ENCODE results near the gene MN1. TPM values are rescaled to one million over a fixed set of nuclear protein-coding genes. Genes with fewer than 3 reads are reported as not detected.

Gene MN1
- total and polyA plus RNA-seq, 2 of the 4 experiments (the other 2 are of a cell fraction), result 0.36 to 1.3 TPM

- H3K56ac ChIP-seq (ENCODE audit: extremely low read depth, insufficient read depth, low read length), result no peak overlapping the region
- TF ChIP-seq NFE2L2 (IDR thresholded peaks at IDR 0.05; ENCODE audit: low read depth, low read length), result no peak
- no peak for TF ChIP-seq CEBPB (IDR thresholded peaks at IDR 0.05; ENCODE audit: low read depth, low read length)
- no peak for TF ChIP-seq RCOR1 (IDR thresholded peaks at IDR 0.05; ENCODE audit: insufficient replicate concordance, low read length)
- TF ChIP-seq FOS (IDR thresholded peaks at IDR 0.05; ENCODE audit: low read depth, low read length), result no peak
- no peak for TF ChIP-seq BHLHE40 (IDR thresholded peaks at IDR 0.05; ENCODE audit: low read depth, low read length)
- TF ChIP-seq POLR2A (IDR thresholded peaks at IDR 0.05; ENCODE audit: low read depth, low read length), result no peak
- no peak for TF ChIP-seq MAZ (IDR thresholded peaks at IDR 0.05; ENCODE audit: borderline replicate concordance, low read depth, low read length)
- no peak overlapping the region for H4K5ac ChIP-seq (ENCODE audit: low read depth, low read length)
- no peak overlapping the region for H2BK120ac ChIP-seq (ENCODE audit: low read depth, low read length)
- in situ Hi-C loops (cut with MboI; ENCODE audit: low sequenced_read_pairs), result no loop called here
- no peak overlapping the region for H3K4me3 ChIP-seq (ENCODE audit: insufficient read depth, low read depth, low read length)
- no peaks in the 10 kb centered on the region for H3K9me3 ChIP-seq (ENCODE audit: control insufficient read depth, insufficient read depth, low read length)
- peaks cover 3% of the 10 kb centered on the region; the same call in 1 of the 2 replicates for H3K9me1 ChIP-seq (ENCODE audit: insufficient read depth, low read length)
- no peak overlapping the region for H3K9ac ChIP-seq (ENCODE audit: low read depth, low read length)
- H2BK5ac ChIP-seq (ENCODE audit: low read depth, low read length, poor library complexity, severe bottlenecking), result no peak overlapping the region
- H2AK9ac ChIP-seq (replicated peaks; ENCODE audit: low read depth, low read length, poor library complexity), result no peak overlapping the region
- H3K18ac ChIP-seq (ENCODE audit: low read depth, low read length), result no peak overlapping the region
- no peaks in the 10 kb centered on the region for H3K27me3 ChIP-seq (ENCODE audit: control insufficient read depth, insufficient read depth, low read length)
- H3K79me1 ChIP-seq (ENCODE audit: low read depth in 1 of 2, low read length in 2 of 2), result no peaks in the 10 kb centered on the region
- H2AFZ ChIP-seq (replicated peaks; ENCODE audit: low read length, poor library complexity), result no peak overlapping the region
- H3K23ac ChIP-seq (ENCODE audit: low read depth, low read length), result no peak overlapping the region
- no peak for ATAC-seq (ENCODE audit: low read depth)
- CTCF ChIA-PET, result no interaction called here
- H4K91ac ChIP-seq (ENCODE audit: insufficient read depth, low read depth, low read length), result no peak overlapping the region
- H4K20me1 ChIP-seq (ENCODE audit: insufficient read depth, low read length), result peaks cover 5% of the 10 kb centered on the region; the same call in 1 of the 2 replicates
- H3K27ac ChIP-seq (ENCODE audit: insufficient read depth, low read length), result no peak overlapping the region
- intact Hi-C loops (cut with micrococcal nuclease), result no loop called here
- no peak overlapping the region for H2AK5ac ChIP-seq (ENCODE audit: low read depth, low read length)
- H3K4me2 ChIP-seq (ENCODE audit: low read depth, low read length), result no peak overlapping the region
- no peak overlapping the region for H2BK20ac ChIP-seq (ENCODE audit: low read depth, low read length)
- no peak overlapping the region for H3K14ac ChIP-seq (replicated peaks; ENCODE audit: low read depth, low read length)
- POLR2A ChIA-PET (ENCODE audit: unreplicated experiment), result no interaction called here
- no peak for DNase-seq
- H3K4ac ChIP-seq (ENCODE audit: low read depth, low read length), result no peak overlapping the region
- no peak overlapping the region for H2BK15ac ChIP-seq (ENCODE audit: low read depth, low read length)
- no peak overlapping the region for H4K8ac ChIP-seq (ENCODE audit: low read depth in 2 of 2, low read length in 2 of 2)
- dilution Hi-C loops (cut with HindIII; ENCODE audit: low sequenced_read_pairs, unreplicated experiment), result no loop called here
- H3K4me1 ChIP-seq (ENCODE audit: control insufficient read depth, insufficient read depth, low read length), result peaks cover 21% of the 10 kb centered on the region
- WGBS, 2 experiments (ENCODE audit: extremely low coverage in 2 of 2, insufficient read length in 1 of 2), result no CpG with 5 or more reads among the region's 5 CpGs
- peaks cover 4% of the 10 kb centered on the region; the same call in 1 of the 2 replicates for H3K36me3 ChIP-seq (ENCODE audit: control insufficient read depth, insufficient read depth, low read length)
- no TSS peak for BruUV-seq (replicated peaks)
Measured at GRCh38 chr22:27752141-27752540, 49.4 kb downstream of the MN1 start.
